ENCODE measurements around the gene UGT8. TPM values are rescaled to one million over a fixed set of nuclear protein-coding genes. Genes with fewer than 3 reads are reported as not detected.

Gene UGT8
- total RNA-seq, 1 donor from 2014 or later, result not detected

DNA sequence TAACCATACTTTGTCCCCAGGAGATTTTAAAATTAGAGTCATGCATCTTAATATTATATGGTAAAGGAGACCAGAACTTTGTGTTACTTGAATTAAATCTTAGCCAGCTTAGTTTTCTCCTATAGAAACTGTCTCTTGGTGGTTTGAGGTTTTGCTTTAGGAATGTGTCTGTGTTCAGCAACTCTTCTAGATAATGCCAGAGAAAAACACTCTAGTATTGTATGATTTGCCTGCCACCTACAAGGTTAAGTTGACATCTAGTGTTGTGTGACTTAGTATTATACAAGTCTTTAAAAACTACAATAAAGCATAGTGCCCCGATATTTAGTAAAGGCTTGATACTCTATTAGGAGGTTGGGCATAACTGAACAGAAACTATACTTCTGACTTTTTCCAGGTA, 2.1 kb downstream of the UGT8 start:
- H3K4me3 Mint-ChIP-seq (ENCODE audit: unreplicated experiment), result no peak overlapping the region
- no peak overlapping the region for H3K27ac Mint-ChIP-seq (ENCODE audit: unreplicated experiment)
- TF ChIP-seq, protein P1, sequence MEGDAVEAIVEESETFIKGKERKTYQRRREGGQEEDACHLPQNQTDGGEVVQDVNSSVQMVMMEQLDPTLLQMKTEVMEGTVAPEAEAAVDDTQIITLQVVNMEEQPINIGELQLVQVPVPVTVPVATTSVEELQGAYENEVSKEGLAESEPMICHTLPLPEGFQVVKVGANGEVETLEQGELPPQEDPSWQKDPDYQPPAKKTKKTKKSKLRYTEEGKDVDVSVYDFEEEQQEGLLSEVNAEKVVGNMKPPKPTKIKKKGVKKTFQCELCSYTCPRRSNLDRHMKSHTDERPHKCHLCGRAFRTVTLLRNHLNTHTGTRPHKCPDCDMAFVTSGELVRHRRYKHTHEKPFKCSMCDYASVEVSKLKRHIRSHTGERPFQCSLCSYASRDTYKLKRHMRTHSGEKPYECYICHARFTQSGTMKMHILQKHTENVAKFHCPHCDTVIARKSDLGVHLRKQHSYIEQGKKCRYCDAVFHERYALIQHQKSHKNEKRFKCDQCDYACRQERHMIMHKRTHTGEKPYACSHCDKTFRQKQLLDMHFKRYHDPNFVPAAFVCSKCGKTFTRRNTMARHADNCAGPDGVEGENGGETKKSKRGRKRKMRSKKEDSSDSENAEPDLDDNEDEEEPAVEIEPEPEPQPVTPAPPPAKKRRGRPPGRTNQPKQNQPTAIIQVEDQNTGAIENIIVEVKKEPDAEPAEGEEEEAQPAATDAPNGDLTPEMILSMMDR (IDR thresholded peaks at IDR 0.05), result no peak
- H3K9me3 Mint-ChIP-seq (ENCODE audit: low read depth), result no peaks in the 10 kb centered on the region
- DNase-seq (ENCODE audit: low spot score), result no peak
- H3K27me3 Mint-ChIP-seq (ENCODE audit: low read depth), result peaks cover 37% of the 10 kb centered on the region
- H3K36me3 Mint-ChIP-seq (ENCODE audit: low read depth), result no peaks in the 10 kb centered on the region
- peaks cover 16% of the 10 kb centered on the region for H3K4me1 Mint-ChIP-seq (ENCODE audit: low read depth)

DNA sequence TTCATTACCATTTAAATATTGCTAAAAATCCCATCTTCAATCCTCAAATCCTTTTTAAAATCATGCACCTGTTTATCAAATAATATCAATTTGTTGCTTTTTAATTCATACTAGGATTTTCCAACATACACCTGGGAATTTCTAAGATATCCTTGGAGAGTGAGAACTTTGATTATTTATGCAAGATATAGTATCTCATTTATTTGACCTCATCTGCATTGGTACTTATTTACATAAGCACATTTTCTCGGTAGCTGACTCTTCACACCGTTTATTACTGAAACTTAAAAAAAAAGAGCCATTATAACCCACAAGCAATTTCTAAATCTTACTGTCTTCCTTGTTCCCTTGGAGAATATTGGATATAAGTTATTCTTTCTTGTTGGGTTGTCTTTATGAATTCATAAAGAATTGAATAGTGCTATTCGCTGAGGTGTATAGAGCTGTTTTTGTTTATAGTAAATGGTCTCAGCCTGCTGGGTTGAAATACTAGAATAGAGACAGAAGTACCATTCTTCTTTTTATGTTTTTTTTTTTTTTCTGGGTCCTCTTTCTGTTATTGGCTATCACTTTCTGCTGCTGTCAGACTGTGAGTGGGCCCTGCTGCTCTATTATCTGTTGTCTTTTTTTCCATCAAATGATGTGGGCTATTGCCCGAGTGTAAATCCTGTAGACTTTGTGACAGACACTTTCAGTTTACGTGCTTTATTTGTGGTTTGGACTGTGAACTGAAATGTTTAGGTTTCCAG, 2.9 kb downstream of the UGT8 start:
- peaks cover 16% of the 10 kb centered on the region for H3K4me1 Mint-ChIP-seq (ENCODE audit: low read depth)
- H3K27me3 Mint-ChIP-seq (ENCODE audit: low read depth), result peaks cover 31% of the 10 kb centered on the region
- no peaks in the 10 kb centered on the region for H3K9me3 Mint-ChIP-seq (ENCODE audit: low read depth)
- no peaks in the 10 kb centered on the region for H3K36me3 Mint-ChIP-seq (ENCODE audit: low read depth)
- TF ChIP-seq, protein P1 (IDR thresholded peaks at IDR 0.05), result no peak
- DNase-seq (ENCODE audit: low spot score), result no peak
- H3K4me3 Mint-ChIP-seq (ENCODE audit: unreplicated experiment), result no peak overlapping the region
- no peak overlapping the region for H3K27ac Mint-ChIP-seq (ENCODE audit: unreplicated experiment)

DNA sequence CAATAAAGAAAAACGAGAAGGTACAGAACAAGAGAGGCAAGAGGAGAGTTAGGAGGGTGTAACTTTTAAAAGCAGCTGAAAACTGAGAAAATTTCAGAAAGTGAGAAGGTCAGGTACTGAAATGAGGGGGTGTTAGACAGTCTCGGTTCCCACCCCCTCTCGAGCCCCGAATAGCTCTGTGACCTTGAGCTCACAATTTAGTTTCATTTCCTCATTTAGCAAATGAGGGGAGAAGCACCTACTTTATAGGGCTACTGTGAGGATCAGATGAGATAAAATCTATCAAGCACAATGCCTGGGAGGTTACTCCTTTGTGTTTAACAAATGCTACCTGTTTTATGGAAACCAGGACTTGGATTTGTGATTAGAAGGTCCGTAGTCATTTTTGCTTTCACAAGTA, 4.9 kb downstream of the UGT8 start:
- Mint-ChIP-seq H3K4me3 (ENCODE audit: unreplicated experiment) (no peak overlapping the region), H3K27ac (ENCODE audit: unreplicated experiment) (no peak overlapping the region), H3K9me3 (ENCODE audit: low read depth) (no peaks in the 10 kb centered on the region), H3K4me1 (ENCODE audit: low read depth) (peaks cover 13% of the 10 kb centered on the region), H3K27me3 (ENCODE audit: low read depth) (peaks cover 22% of the 10 kb centered on the region), H3K36me3 (ENCODE audit: low read depth) (no peaks in the 10 kb centered on the region)
- no peak for DNase-seq (ENCODE audit: low spot score)
- TF ChIP-seq, protein P1 (IDR thresholded peaks at IDR 0.05), result no peak

DNA sequence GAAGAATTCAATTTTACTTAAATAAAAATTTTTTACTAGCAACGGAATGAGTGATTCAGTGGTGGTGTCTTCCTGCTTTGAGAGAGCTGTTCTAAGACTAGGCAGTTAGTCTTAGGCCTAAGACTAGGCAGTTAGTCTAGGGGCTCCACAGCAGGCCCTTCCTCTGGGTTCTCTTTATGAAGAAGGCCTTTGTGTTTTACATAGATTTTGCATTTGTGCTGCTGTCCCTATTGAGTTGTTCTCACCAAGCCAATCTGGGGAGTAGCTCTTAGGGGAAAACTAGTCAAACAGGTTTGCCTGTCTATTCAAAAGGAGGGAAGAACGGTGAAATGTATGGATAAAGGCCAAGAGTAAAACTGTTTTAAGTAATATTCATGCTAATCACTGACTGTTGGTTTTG, 7.6 kb downstream of the UGT8 start:
- H3K4me3 Mint-ChIP-seq (ENCODE audit: unreplicated experiment), result no peak overlapping the region
- H3K4me1 Mint-ChIP-seq (ENCODE audit: low read depth), result no peaks in the 10 kb centered on the region
- no peak for DNase-seq (ENCODE audit: low spot score)
- peaks cover 16% of the 10 kb centered on the region for H3K27me3 Mint-ChIP-seq (ENCODE audit: low read depth)
- H3K36me3 Mint-ChIP-seq (ENCODE audit: low read depth), result no peaks in the 10 kb centered on the region
- TF ChIP-seq, protein P1 (IDR thresholded peaks at IDR 0.05), result no peak
- no peak overlapping the region for H3K27ac Mint-ChIP-seq (ENCODE audit: unreplicated experiment)
- H3K9me3 Mint-ChIP-seq (ENCODE audit: low read depth), result no peaks in the 10 kb centered on the region

DNA sequence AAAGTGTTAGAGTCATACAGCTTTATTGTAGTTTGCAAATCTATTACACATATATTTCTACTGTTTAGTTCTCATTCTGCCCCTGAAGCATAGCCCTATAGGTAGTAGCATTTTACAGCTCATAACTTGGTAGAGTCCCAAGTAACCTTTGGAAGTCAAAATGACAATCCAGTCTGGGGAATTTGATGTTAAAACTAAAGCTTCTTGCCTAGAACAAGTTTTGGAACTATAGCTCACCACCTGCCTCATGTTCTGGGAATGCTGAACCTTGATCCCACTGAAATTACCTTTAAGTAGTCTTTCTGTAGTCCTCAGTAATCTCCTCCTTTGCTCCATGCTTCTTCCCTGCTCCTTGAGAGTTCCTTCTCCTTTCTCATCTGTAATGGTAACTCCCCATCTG, 8.4 kb downstream of the UGT8 start:
- H3K4me1 Mint-ChIP-seq (ENCODE audit: low read depth), result no peaks in the 10 kb centered on the region
- no peak for DNase-seq (ENCODE audit: low spot score)
- no peak overlapping the region for H3K4me3 Mint-ChIP-seq (ENCODE audit: unreplicated experiment)
- H3K27me3 Mint-ChIP-seq (ENCODE audit: low read depth), result peaks cover 16% of the 10 kb centered on the region
- H3K36me3 Mint-ChIP-seq (ENCODE audit: low read depth), result no peaks in the 10 kb centered on the region
- H3K27ac Mint-ChIP-seq (ENCODE audit: unreplicated experiment), result no peak overlapping the region
- no peaks in the 10 kb centered on the region for H3K9me3 Mint-ChIP-seq (ENCODE audit: low read depth)
- TF ChIP-seq, protein P1 (IDR thresholded peaks at IDR 0.05), result no peak

Data from chondrocyte (in vitro differentiated cells).